Neural cell (in vitro differentiated cells): ENCODE measurements around the gene SYT2. TPM values are rescaled to one million over a fixed set of nuclear protein-coding genes. Genes with fewer than 3 reads are reported as not detected.

Source experiments
- H2AFZ ChIP-seq: fragments of 200-600, 300-800 bp; sonication (generic), shearing (Covaris generic); 2 replicates; pipeline ENCODE4 v1.6.0; 2014; ENCODE audit warnings: low read depth, mild to moderate bottlenecking, antibody characterized with exemption, low read length, moderate library complexity
- H3F3A ChIP-seq: fragments of 200-600 bp; shearing (Covaris generic); 2 replicates; pipeline ENCODE4 v1.6.1; 2016; ENCODE audit warnings: mild to moderate bottlenecking, moderate library complexity, mixed read lengths, antibody characterized with exemption, low read length; ENCODE audit not compliant: insufficient read depth, poor library complexity, severe bottlenecking
- H3K27ac ChIP-seq: fragments of 200-600, 300-800 bp; sonication (generic), shearing (Covaris generic); 2 replicates; pipeline ENCODE4 v1.5.1; 2014; ENCODE audit warnings: mild to moderate bottlenecking, low read length, moderate library complexity
- H3K27me3 ChIP-seq: fragments of 300-800, 200-600 bp; sonication (generic), shearing (Covaris generic); 2 replicates; pipeline ENCODE4 v1.6.0; 2014; ENCODE audit warnings: mild to moderate bottlenecking, low read depth, low read length, moderate library complexity; ENCODE audit not compliant: insufficient read depth
- H3K36me3 ChIP-seq: fragments of 300-800, 200-600 bp; sonication (generic), shearing (Covaris generic); 2 replicates; pipeline ENCODE4 v1.5.1; 2014; ENCODE audit warnings: mild to moderate bottlenecking, antibody characterized with exemption, low read length, moderate library complexity; ENCODE audit not compliant: insufficient read depth
- H3K4me2 ChIP-seq: fragments of 300-800, 200-600 bp; sonication (generic), shearing (Covaris generic); 2 replicates; pipeline ENCODE4 v1.6.0; 2014; ENCODE audit warnings: mild to moderate bottlenecking, low read length
- H3K4me3 ChIP-seq: fragments of 300-800, 200-600 bp; sonication (generic), shearing (Covaris generic); 2 replicates; pipeline ENCODE4 v1.5.1; 2014; ENCODE audit warnings: mild to moderate bottlenecking, low read length, moderate library complexity
- H3K79me2 ChIP-seq: fragments of 200-600 bp; shearing (Covaris generic); replicated peaks from 2 replicates; pipeline ENCODE4 v1.6.0; 2014; ENCODE audit warnings: mild to moderate bottlenecking, low read length, moderate library complexity; ENCODE audit not compliant: insufficient read depth
- H3K9ac ChIP-seq: fragments of 300-800, 200-600 bp; sonication (generic), shearing (Covaris generic); 2 replicates; pipeline ENCODE4 v1.6.1; 2016; ENCODE audit warnings: mild to moderate bottlenecking, low read length, mixed read lengths
- H3K9me2 ChIP-seq: fragments of 200-600 bp; shearing (Covaris generic); 2 replicates; pipeline ENCODE4 v1.6.1; 2016; ENCODE audit warnings: mild to moderate bottlenecking, low read length, mixed read lengths; ENCODE audit not compliant: insufficient read depth
- H3K9me3 ChIP-seq: fragments of 200-600, 300-800 bp; sonication (generic), shearing (Covaris generic); 2 replicates; pipeline ENCODE4 v1.6.1; 2016; ENCODE audit warnings: mild to moderate bottlenecking, mixed run types, low read length, moderate library complexity, mixed read lengths
- H4K20me1 ChIP-seq: fragments of 200-600 bp; shearing (Covaris generic); 2 replicates; pipeline ENCODE4 v1.6.1; 2016; ENCODE audit warnings: mild to moderate bottlenecking, mixed run types; ENCODE audit not compliant: insufficient read depth
- CTCF ChIP-seq: fragments of 450-650 bp; IDR thresholded peaks from 2 replicates; pipeline ENCODE4 v1.5.1; 2014; ENCODE audit warnings: antibody characterized with exemption, mild to moderate bottlenecking, moderate library complexity; ENCODE audit not compliant: poor library complexity, severe bottlenecking
- EP300 ChIP-seq: fragments of 450-650 bp; conservative IDR thresholded peaks from 2 replicates; pipeline ENCODE4 v1.6.1; 2014; ENCODE audit warnings: antibody characterized with exemption, mild to moderate bottlenecking, moderate library complexity; ENCODE audit not compliant: poor library complexity, severe bottlenecking
- EZH2 ChIP-seq: fragments of 200-600, 300-800 bp; shearing (Covaris generic), sonication (generic); IDR thresholded peaks from 2 replicates; pipeline ENCODE4 v1.6.1; 2014; ENCODE audit warnings: antibody characterized with exemption, low read length, borderline replicate concordance, mild to moderate bottlenecking; ENCODE audit not compliant: insufficient read depth, poor library complexity, severe bottlenecking
- MXI1 ChIP-seq: fragments of 450-650 bp; conservative IDR thresholded peaks from 2 replicates; pipeline ENCODE4 v1.6.1; 2014; ENCODE audit warnings: antibody characterized with exemption, mild to moderate bottlenecking; ENCODE audit not compliant: poor library complexity, severe bottlenecking
- POLR2AphosphoS5 ChIP-seq: IDR thresholded peaks from 2 replicates; pipeline ENCODE4 v1.6.1; 2012
- RAD21 ChIP-seq: fragments of 450-650 bp; conservative IDR thresholded peaks from 2 replicates; pipeline ENCODE4 v1.6.1; 2014; ENCODE audit warnings: antibody characterized with exemption, mild to moderate bottlenecking, moderate library complexity
- REST ChIP-seq: IDR thresholded peaks from 2 replicates; pipeline ENCODE4 v1.6.1; 2012; ENCODE audit warnings: borderline replicate concordance
- SMC3 ChIP-seq: fragments of 450-650 bp; conservative IDR thresholded peaks from 2 replicates; pipeline ENCODE4 v1.6.1; 2014; ENCODE audit warnings: antibody characterized with exemption, mild to moderate bottlenecking, moderate library complexity; ENCODE audit not compliant: poor library complexity
- TAF1 ChIP-seq: IDR thresholded peaks from 2 replicates; pipeline ENCODE4 v1.6.1; 2012; ENCODE audit warnings: low read depth
- polyA plus RNA-seq: library from polyadenylated mRNA; depleted of rRNA; stranded (reverse); fragments of >200 nt; gene quantifications from 2 replicates; pipeline ENCODE4 v1.2.3, GENCODE V29; 2014

SYT2 gene
- polyA plus RNA-seq, 1 donor from 2014 or later: 0.04 TPM

- Histone ChIP-seq H3K79me2 (no peaks in the 10 kb centered on the region), H3K9me3 (no peaks in the 10 kb centered on the region), H3F3A (no peaks in the 10 kb centered on the region), H3K4me3 (no peak overlapping the region), H2AFZ (no peak overlapping the region), H3K9ac (no peak overlapping the region), H3K4me2 (no peak overlapping the region), H3K27ac (no peak overlapping the region), H3K27me3 (no peaks in the 10 kb centered on the region), H4K20me1 (no peaks in the 10 kb centered on the region), H3K9me2 (no peaks in the 10 kb centered on the region), H3K36me3 (no peaks in the 10 kb centered on the region)
- no peak for TF ChIP-seq RAD21
- TF ChIP-seq EP300: no peak
Observed at GRCh38 chr1:202659974-202660373, 50.3 kb downstream of the SYT2 start.

- H3K4me3 ChIP-seq: no peak overlapping the region
- H2AFZ ChIP-seq: no peak overlapping the region
- no peaks in the 10 kb centered on the region for H3K79me2 ChIP-seq
- H3K4me2 ChIP-seq: no peak overlapping the region
- no peak for TF ChIP-seq RAD21
- TF ChIP-seq POLR2AphosphoS5: no peak
- TF ChIP-seq MXI1: no peak
- no peak for TF ChIP-seq REST
- TF ChIP-seq SMC3: no peak
- no peak for TF ChIP-seq TAF1
- H4K20me1 ChIP-seq: no peaks in the 10 kb centered on the region
- no peaks in the 10 kb centered on the region for H3K9me2 ChIP-seq
- no peaks in the 10 kb centered on the region for H3F3A ChIP-seq
- H3K27ac ChIP-seq: no peak overlapping the region
- no peaks in the 10 kb centered on the region for H3K36me3 ChIP-seq
- H3K9ac ChIP-seq: no peak overlapping the region
- H3K9me3 ChIP-seq: no peaks in the 10 kb centered on the region
- no peaks in the 10 kb centered on the region for H3K27me3 ChIP-seq
Observed at GRCh38 chr1:202659541-202659940, 50.7 kb downstream of the SYT2 start.

- no peaks in the 10 kb centered on the region for H3K79me2 ChIP-seq
- H3K36me3 ChIP-seq: no peaks in the 10 kb centered on the region
- no peaks in the 10 kb centered on the region for H4K20me1 ChIP-seq
- no peak overlapping the region for H3K9ac ChIP-seq
- no peak overlapping the region for H3K4me2 ChIP-seq
- TF ChIP-seq CTCF: no peak
- TF ChIP-seq TAF1: no peak
- no peak for TF ChIP-seq RAD21
- TF ChIP-seq SMC3: no peak
- no peak for TF ChIP-seq MXI1
- no peak for TF ChIP-seq REST
- no peak for TF ChIP-seq POLR2AphosphoS5
- no peak for TF ChIP-seq EP300
- no peak for TF ChIP-seq EZH2
- H3K4me3 ChIP-seq: no peak overlapping the region
- no peaks in the 10 kb centered on the region for H3K27me3 ChIP-seq
- no peaks in the 10 kb centered on the region for H3F3A ChIP-seq
- H2AFZ ChIP-seq: no peak overlapping the region
- H3K9me2 ChIP-seq: no peaks in the 10 kb centered on the region
- no peak overlapping the region for H3K27ac ChIP-seq
- H3K9me3 ChIP-seq: no peaks in the 10 kb centered on the region
Observed at GRCh38 chr1:202658769-202659168, 51.5 kb downstream of the SYT2 start.
